ENCODE results near the gene ADGRG6.
A peak's percentile ranks its signal among the peaks of the same experiment; 100 is the strongest.

ADGRG6 gene

DNA sequence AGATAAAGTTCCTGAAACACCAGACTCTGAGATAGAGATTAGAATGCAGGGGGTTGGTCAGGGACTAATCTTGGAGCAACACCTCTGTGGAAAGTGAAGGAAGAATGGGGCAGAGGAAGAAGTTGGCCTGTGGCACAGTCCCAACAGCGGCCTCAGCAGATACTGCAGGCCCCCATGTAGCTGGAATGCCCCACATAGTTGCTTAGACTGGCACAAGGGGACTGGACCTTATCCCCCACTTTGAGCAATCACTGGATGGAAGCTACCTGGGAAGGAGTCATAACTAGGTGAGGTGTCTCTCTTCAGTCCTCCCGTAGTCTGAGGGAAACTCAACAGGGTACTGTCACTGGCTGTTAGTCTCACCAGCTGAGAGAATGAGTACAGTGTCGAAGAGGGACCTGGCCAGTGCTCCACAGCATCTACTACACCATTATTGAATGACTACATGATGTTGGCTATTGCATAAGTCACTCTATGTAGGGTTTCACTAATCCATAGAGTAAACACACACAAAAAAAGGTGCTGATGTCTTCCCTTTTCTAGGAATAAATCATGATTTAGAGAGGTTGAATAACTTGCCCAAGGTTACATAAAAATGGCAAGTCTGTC is 47.5 kb downstream of the ADGRG6 start:
- no peak for DNase-seq (ENCODE audit: low spot score)

DNA sequence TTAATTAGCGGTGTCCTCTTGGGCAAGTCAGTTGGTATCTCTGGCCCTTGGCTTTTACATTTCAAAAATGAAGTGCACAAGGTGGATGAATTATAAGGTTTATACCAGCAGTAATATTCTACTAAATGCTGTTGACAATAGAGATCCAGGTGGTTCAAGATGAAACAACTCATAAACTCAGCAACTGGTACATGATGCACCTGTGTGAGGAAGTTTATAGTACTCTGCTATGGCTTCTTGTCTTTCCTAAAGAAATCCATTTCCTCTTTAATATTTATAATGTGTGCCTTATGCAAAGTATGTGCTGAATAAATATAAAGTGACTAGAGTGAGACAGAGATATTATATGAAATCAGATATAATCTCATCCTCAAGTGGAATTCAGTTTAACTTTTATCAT is 48.5 kb downstream of the ADGRG6 start:
- DNase-seq (ENCODE audit: low spot score) = no peak

DNA sequence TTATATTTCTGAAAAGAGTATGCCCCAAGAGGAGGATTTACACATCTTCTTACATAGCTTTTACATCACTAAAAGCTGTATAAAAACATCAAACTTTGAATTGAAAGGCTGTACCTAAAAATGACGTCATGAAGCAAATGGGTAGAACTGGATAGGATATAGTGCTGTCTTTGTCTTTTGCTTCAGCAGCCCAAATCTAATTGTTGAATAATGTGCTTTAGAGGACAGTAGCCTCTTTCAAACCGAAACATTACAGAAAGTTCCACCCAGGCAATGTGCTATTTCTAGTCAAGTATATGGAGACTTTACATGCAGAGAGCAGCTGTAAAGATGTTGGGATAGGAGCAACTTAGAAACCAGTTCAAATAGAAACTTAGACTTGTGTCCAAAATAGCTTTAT is 51.9 kb downstream of the ADGRG6 start:
- DNase-seq (ENCODE audit: low spot score) = peak; percentile 86

DNA sequence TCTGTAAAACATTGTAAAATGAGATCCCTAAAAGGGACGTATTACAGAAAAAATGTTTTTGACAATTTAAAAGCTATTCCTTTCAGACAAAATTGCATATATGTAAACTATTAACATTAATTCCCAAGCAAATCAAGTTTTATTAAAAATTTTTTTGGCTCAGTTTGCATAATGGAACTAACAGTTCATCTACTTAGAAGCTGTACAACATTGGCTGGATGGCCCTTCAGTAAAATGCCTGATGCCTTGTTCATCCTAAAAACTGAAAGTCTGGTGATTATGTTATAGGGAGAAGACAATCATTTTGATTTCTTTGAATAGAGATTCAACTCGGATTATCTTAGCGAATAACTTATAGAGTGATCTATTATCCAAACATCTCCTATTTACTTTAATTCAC is 52.8 kb downstream of the ADGRG6 start:
- DNase-seq (ENCODE audit: low spot score) = no peak

DNA sequence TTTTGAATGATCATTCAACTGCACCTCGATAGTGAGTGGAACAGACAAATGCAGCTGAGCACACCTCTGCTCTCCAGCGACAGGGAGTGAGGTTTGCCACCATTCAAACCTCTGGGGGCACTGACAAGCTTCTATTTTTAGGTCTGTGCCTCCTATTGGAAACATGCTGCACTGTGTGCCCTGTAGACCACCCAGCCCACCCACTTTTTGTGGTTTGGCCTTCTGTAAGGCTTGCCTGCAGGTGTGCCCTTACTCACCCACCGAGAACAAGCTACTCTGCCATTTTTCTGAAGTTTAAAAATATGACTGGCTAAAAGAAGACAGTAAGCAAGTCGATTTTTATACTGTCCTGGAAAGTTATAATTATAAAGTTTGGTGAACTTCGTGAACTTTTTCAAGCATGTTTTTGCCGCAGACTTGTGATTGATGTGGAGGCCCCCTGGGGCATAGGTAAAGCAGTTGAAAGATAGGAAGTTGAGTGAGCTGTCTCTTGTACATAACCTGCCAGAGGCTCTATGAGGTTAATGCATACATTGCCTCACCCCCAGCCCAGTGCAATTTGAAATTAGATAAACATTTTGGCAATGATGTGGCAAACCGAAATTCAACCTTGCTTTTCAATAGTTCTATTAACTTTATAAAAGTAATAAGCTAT is 53.8 kb downstream of the ADGRG6 start:
- no peak for DNase-seq (ENCODE audit: low spot score)

DNA sequence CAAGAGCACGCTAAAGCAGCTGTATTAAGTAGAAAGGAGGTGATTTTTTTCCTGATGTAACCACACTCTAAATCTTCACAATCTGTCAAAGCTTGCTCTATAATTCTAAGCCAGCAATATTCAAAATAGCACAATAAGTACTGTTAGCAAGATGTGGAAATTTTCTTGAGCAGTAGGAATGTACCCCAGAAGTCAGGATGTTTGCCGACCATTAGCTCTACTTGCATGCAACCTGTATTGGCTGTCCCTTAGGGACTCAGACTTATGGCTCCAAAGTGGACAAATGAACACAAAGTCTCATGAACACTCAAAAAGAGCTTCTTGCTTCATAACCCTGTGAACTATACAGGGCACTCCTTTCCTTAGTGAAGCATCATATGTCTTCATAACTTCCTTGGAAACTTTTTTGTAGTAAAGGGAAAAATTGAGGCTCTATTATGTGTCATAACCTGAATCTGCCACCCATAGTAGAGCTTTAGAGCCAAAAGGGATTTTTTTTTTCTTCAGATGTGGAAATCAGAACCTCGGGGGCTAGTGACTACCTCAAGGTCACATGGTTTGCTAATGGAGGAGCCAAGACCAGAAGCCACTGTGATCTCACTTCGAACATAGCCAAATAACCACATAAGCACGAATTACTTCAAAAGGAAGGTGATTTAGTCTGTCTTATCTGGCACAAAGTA is 54.5 kb downstream of the ADGRG6 start:
- no peak for DNase-seq (ENCODE audit: low spot score)

DNA sequence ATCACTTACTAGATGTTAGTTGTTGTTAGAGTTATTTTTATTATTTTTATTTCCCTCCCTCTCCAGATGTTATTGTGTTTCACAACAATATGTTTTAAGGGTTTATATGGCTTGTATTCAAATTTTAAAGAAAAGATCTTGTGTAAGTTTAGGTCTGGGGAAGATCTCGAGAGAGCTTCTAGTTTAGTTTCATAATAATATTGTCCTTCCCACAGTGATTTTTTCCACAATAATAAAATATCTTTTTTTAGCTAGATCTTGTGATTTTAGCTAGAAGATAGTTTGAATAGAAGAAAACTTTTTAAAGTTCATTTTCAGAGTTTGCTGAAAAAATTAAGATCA is 55.0 kb downstream of the ADGRG6 start:
- DNase-seq (ENCODE audit: low spot score) = no peak

DNA sequence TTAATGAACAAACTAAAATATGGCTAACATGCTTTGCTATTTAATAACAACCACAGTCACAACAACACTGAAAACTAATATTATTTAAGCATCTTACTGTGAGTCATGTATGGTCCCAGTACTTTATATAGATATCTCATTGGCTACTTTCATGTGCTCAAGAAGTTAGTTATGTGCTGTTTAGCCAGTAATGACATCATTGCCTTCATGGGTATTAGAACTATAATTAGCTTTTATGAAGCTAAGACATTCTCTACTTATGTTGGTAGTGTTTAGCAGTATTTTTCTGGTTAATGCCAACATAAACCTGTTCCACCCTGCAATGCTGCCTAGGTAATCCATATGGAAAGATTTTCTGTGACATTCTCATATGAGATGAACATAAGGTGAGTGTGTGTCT is 56.1 kb downstream of the ADGRG6 start:
- no peak for DNase-seq (ENCODE audit: low spot score)

DNA sequence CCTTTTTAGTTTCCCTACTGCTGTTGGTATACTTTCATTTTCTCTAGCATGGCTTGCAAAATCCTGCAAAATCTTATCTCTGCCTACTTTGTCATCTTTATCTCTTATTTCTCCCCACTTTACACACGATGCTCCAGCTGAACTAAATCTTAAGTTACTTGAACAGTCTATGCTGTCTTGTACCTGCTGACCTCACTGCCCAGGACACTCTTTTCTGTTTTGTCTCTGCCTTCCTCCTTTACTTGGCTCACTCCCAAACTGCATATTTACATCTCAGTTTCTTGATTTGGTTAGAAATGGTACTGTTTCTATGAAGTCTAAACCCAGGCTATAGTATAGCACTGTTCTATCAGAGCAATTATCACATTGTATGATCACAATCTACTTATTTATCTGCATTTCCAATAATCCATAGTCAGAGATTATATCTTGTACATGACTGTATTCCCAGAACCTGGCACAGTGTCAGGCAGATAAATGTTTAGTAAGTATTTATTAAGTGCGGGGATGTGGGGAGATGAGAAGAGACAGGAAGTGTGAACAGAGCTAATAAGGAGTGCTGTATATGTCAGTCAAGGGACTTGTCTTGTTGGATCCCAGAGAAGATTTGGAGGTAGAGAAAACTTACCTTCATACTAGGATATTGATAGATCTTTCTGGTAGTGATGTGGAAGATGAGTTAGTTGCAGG is 57.6 kb downstream of the ADGRG6 start:
- DNase-seq (ENCODE audit: low spot score) = no peak

DNA sequence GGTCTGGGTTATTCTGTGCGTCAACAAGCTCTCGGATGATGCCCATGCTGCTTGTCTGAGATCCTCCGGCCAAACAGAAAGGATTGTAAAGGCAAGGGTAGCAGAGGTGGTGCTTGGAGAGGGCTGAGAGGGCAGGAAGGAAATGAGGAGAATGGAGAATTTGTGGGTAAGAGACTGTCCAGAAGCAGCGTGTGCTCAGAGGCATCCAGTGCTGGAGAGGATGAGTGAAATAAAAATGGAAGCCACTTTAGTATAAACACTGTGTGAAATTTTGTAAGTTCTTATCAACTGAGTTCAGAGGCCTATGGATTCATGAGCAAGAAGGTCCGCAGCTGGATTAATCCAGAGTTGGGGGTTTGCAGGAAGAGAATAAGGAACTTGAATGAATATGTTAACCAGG is 59.5 kb downstream of the ADGRG6 start:
- DNase-seq (ENCODE audit: low spot score) = no peak

DNA sequence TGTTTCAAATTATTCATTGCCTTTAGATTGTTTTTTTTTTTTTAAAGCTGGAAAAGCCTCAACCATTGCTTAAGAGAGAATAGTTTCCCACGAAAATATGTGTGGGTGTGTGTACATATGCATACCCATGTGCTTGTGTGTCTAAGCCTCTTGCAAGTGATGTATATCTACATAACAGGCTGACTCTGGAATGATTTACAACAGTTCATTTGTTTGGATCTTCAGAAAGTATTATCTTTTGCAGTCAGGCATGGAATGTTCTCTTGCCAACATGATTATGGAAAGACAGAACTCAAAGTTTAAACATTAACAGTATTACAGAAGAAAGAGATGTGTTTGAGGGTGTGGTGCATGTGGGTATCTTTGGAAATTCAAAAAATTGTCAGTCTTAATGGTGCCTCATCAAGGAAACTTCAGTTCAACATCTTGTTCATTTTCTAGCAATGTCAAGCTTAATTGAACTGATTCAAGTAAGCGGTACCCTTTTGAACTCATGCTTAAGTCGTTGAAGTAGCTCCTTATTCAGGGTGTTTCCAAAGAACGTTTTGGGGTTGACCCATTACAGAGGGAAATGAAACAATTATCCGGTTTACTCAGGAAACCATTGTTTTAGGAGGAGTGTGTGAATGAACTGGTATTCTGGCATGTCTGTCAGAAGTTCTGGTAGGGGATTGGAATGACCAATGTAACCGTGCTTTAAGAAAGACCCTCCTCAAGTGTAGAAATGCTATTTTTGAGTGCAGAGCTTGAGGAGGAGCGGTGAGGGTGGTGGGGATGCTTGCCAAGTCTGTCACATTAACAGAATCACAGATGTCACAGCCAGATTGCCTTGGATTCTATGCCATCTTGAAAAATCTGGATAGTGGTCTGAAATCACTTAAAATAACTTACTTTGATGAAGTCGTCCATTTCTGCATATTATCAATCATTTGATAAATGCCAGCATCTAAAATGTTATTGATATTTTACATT is 60.3 kb downstream of the ADGRG6 start:
- no peak for DNase-seq (ENCODE audit: low spot score)

DNA sequence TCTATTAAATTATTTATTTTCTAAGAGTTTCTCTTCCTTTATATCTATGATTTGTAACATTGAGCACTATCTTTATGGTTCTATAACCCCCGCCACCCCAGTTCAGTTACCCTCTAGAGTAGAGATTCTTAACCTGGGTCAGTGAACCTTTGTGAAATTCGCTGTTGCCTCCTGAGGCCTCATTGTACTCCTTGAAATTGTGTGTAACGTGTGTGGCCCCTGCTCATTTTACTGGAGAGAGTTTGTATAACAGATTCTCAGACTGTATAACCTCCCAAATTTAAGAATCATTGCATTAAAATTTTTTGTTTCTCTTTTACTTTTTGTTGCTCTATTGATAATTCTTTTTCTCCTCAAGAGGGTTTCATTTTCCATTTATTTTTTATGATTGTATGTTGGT is 65.3 kb downstream of the ADGRG6 start:
- DNase-seq (ENCODE audit: low spot score) = no peak

DNA sequence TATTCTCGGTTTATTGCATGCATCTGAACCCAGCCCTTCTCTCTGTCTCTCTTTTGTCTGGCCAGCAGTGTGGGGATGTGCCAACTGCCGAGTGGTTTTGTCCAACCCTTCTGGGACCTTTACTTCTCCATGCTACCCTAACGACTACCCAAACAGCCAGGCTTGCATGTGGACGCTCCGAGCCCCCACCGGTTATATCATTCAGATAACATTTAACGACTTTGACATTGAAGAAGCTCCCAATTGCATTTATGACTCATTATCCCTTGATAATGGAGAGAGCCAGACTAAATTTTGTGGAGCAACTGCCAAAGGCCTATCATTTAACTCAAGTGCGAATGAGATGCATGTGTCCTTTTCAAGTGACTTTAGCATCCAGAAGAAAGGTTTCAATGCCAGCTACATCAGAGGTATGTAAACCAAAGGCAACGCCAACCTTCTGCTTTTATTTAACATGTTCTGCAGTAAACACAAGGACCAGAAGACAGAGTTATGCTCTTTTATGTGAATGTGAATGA is 65.8 kb downstream of the ADGRG6 start:
- DNase-seq (ENCODE audit: low spot score) = no peak

DNA sequence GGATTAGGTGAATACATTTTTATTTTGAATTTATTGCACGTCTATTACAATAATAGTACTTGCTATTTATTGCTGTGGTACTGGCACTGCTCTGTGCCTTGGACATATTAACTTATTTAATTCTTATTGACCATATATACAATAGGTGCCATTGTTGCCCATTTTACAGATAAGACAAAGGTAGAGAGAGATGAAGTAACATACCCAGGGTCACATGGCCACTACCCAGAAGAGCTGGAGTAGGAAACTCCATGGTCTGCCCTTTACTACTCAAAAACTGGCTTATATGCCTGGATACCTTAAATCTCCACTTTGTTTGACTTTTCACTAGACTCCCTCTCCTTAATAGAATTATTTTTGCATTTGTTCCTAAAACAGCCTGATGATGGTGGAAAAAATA is 67.5 kb downstream of the ADGRG6 start:
- DNase-seq (ENCODE audit: low spot score) = no peak

DNA sequence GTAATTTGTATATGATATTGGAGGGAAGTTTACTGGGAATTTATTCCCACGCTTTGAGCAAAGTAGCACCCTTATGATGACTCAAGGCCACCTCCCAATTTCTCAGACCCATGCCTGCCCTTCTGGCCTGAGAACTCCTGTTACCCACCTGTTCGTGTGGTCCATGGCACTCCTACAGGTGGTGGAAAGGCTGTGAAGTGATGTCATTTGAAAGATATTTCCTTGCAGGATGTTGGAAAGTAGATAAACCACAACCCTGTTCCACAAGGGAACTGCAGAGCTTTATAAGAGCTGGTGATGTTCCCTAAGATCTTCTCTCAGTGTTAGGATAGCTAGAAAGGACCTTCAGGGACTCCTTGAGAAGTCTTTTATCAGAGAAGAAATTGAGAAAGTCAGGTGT is 70.5 kb downstream of the ADGRG6 start:
- DNase-seq (ENCODE audit: low spot score) = no peak

DNA sequence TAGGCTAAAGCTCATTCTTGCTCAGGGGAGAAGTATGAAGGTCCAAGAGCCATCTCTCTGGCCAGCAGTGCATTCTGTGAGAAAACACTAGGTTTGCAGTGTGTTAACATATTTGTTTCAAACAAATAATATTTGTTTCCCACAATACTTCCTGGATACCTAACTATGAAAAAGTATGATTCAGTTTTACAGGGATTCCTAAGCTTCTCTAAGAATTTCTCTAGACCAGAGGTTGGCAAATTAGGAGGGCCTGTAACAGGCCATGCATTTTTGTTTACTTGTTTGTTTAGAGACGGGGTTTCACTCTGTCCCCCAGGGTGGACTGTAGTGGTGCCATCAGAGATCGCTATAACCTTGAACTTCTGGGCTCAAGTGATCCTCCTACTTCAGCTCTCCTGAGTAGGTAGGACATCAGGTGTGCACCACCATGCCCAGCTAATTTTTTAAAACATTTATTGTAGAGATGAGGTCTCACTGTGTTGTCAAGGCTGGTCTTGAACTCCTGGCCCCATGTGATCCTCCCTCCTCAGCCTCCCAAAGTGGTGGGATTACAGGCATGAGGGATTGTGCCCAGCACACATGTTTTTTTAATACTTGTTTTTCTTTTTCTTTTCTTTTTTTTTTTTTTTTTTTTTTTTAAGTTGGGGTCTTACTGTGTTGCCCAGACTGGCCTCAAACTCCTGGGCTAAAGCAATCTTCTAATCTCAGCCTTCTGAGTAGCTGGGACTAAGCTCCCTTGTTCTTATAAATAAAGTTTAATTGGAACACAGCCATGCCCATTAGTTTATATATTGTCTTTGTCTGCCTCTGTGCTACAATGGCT is 71.7 kb downstream of the ADGRG6 start:
- no peak for DNase-seq (ENCODE audit: low spot score)

DNA sequence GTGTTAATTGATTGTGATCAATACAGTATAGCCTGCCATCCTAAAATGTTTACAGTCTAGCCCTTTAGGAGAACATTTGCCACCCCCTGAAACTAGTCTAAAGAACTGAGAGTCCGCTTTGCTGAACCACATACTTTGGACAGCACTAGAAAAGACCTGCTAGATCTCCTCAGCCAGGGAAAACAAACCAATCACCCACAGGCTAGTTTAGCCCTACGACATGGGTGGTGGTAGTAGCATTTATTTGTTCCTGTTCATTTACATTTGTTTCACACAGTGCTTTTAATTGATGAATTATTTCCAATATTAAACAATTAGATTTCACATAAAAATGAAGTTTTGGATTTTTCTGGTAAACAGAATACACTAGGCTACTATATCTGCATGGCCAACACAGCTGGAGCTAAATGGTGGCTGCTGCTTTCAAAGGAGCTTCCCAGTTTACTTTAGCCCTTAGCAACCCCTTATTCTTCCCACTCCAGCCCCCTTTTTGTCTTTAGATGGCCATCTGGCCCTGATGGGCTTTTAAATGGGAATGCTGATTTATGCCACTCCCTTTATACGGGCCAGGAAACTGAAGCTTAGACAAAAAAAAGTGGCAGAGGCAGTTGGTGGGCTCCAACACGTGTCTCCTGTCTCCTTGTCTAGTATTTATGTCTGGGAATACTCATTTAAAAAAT is 72.4 kb downstream of the ADGRG6 start:
- DNase-seq (ENCODE audit: low spot score) = no peak

DNA sequence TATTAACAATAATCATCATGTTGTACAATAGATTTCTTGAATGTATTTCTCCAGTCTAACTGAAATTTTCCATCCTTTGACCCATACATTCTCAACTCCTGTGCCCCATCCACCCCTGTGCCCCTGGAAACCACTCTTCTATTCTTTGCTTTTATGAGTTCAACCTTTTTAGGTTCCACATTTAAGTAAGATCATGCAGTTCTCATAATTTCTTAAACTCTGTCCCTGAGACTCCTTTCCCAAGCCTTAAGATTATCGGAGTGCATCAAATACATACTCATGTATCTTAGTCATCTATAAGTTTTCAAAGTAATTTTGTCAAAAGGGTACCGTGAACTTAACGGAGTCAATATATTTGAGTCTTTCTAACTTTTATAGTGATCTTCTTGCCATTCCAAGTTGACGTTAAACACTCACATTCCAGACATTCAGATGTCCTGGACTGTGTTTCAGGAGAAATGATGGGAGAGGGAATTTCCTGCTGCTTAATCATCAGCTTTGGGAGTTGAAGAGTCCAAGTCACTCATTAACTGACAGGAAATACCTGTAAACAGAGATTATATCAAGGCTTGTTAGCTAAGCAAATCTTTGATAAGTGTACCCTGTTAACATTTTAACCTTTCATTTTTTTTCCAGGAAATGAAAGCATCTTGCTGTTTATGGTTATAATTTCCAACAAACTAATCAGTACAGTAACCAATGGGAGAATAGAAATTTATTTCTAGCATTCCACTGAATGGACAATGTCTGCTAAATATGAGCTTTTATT is 73.3 kb downstream of the ADGRG6 start:
- DNase-seq (ENCODE audit: low spot score) = peak; percentile 63

DNA sequence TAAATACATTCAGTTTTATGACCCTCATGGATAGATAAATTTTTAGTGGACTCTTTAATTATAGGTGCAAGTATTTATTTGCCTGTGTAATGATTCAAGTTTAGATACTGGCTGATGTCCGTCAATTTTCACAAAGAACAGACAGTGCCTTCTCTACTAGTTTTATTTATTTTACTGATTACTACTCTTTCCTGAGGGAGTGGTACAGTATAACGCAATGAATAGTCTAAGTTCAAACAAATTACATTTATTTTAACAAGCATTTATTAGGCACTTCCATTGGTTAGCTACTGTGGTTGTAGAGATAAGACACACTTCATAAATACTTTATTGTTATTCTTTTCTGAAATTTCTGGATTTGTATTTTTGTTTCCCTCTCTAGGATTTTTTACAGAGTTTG is 74.3 kb downstream of the ADGRG6 start:
- no peak for DNase-seq (ENCODE audit: low spot score)

Measured in COLO829 (cell line).